GM19023 (cell line): Measurements from ENCODE around the gene NCKAP5.

Experiments
- ATAC-seq: cut with Tn5 transposase; IDR thresholded peaks from one replicate; pipeline ENCODE4 v1.9.1; 2021; ENCODE audit warnings: mild to moderate bottlenecking, moderate library complexity; ENCODE audit not compliant: unreplicated experiment

The NCKAP5 gene

DNA sequence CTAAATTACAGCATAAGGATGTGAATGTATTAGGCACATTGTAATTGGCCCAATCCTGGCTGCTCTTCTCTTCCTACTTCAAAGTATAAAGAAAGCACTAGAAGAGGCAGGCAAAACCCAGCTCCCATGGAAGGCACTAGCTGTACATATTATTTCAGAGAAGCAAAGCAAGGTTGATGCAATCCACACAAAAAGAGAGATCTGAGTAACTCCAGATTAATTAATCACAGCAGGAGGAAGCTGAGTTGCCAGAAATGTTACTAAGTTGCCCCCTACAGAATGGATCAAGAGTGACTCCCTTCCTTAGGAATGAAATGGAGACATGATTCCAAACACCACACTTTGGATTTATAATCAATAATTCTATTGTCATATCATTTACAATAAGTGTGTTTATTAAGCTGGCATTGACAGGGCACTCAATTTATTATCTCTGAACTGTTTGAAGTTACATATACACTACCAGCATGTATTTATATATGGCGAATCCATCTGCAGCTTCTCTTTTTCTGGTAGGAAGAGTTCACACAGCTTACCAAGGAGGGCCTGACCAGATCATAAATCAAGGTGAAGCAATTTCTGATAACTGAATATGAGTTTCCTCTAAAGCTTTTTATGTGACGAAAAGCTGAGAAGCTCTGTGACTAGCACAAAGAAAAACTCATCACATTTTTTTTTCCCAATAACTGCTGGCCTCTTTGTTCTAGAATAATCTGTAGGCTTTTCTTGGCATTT is 505.2 kb downstream of the NCKAP5 start:
- no peak for ATAC-seq

DNA sequence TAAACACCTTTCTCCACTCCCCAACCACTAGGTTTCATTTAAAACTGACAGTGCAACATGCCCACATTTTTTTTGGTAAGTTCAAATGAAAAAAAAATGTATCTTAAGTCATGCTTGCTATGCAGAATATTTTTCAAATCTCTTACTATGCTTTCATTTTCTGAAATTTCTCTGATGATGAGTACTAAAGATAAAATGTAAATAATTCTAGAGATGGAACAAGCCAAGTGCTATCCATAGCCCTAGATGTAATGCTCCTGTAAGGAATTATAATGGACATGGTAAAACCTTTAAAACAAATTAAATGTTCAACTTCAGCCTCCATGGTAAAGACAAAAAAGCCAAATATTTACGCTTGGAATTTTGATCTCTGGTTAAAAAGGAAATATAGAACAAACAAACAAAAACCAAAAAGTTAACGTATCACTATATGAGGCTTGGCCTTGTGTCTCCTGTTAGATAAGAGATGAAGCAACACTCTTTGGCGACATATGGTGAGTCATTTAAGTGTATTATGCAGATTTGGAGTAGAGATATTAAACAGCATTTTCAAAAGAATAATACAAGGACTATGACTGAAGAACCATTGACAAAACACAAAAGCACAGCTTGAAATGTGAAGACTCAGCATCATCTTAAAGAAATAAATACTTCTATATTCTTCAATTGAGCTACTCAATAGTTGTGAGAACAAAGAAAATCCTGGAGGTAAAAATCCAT is 506.2 kb downstream of the NCKAP5 start:
- no peak for ATAC-seq

DNA sequence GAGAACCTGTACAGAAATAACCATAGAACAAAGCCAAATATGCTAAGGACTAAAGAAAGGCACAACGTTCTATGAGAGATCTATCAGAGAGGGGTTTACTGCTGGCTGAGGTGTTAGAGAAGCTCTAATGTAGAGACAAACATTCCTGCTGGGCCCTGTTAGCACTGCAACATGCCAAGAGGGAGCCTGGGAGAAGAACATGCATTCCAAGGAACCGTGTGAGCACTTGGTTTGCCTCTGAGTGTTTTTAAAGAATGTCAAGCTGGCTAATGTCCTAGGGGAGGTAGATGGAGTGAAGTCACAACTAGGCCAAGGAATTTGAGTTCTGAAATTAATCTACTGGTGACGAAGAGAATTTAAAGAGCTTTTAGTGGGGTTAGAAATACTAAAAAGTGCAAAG is 514.0 kb downstream of the NCKAP5 start:
- ATAC-seq = no peak

DNA sequence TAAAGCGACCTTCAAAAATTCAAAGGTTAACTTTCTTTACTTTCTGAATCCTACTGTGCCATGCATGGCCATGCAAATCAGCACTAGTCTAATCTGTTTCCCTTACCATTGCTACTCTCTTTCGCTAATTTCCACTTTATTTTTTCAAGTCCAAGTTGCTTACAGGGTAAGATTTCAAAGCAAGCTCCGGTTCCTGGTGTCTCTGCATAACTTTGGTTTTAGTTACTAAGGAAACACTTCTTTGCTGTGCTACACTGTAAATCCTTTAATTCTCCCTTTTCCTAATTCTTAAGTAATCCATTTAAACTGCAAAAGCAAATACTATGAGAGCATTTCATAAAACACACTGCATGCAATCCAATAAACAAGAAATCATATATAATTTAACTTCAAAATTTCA is 514.7 kb downstream of the NCKAP5 start:
- ATAC-seq = no peak

DNA sequence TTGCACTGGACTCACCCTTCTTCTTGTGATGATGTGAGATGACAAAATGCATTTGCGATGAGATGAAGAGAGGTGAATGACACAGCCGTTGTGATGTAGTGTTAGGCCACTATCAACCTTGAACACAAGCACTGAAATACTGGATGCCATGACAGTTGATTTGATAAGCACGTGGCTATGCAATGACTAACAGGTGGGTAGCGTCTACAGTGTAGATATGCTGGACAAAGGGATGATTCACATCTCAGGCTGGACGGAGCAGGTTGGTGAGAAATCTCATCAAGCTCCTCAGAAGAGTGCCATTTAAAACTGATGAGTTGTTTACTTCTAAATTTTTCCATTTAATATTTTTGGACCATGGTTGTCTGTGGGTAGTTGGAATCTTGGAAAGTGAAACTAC is 522.5 kb downstream of the NCKAP5 start:
- no peak for ATAC-seq

DNA sequence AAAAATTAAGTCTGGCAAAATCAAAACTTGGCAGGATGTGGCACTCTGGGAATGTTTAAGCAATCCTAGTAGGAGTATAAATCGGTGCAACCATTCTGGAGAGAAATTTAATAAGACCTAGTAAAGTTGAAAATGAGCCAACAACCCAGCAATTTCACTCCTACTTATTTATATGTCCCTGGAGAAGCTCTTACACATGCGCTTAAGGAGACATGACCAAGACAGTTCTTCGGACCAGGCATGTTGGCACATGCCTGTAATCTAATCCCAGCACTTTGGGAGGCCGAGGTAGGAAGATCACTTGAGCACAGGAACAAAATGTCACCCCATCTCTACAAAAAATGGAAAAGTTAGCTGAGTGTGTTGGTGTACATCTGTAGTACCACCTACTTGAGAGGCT is 523.7 kb downstream of the NCKAP5 start:
- ATAC-seq = no peak

DNA sequence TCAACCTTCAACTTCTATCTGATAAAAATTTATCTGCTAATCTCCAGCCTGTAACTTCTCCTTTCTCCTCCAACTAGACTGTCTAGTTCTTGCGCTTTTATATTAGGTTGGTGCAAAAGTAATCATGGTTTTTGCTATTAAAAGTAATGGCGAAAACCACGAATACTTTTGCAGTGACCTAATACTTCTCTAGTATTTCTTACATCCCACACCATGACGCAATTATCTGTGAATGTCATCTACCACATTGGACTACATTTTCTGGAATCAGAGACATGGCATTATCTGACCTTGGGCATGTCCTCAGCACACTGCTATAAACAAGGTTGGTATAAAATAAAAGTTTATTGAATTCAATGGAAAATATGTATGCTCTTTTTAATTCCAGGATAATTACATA is 528.1 kb downstream of the NCKAP5 start:
- ATAC-seq = no peak

DNA sequence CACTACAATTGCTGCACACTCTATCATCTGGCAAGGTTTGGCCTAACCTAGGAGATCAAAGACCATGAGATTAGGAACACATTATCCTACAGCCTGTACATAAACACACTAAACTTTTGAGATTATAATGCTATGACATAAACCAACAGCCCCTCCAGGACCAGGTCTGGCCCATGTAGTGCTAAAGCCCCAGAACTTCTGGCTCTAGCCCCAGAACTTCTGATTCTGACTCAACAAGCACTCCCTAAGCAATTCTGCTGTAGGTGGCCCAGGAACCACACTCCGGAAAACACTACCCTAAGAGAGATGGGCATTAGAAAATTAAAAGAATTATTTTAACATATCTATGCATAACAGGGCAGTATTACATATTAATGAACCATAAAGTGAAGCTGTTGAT is 528.7 kb downstream of the NCKAP5 start:
- no peak for ATAC-seq

DNA sequence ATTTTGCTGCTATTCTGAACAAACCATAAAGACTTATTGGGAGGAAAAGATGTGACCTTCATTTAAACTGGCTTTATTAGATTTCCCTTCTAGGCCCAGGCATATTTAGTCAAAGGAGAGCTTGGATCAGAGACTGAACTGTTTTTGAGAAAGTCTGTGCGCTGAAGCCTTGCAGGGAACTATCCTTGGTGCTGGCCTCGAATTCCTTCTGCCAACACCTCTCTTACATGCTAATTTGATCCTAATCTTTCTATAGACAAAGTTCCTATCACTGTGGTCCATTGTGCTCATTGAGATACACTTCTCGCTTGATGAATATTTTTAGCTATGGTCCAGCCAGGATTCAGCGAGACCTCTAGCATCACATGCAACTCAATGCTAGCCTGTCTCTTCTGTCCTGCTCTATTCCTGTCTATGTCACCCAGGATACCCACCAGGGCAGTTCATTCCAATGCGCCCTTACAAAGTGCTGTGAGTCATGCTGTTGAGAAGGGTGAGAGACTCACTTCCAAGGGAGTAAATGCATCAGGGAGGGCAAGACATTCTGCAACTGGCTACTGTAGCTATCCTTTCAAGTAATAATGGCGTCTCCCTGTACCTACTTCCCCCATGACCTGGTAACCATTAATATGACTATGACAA is 541.6 kb downstream of the NCKAP5 start:
- ATAC-seq = no peak

DNA sequence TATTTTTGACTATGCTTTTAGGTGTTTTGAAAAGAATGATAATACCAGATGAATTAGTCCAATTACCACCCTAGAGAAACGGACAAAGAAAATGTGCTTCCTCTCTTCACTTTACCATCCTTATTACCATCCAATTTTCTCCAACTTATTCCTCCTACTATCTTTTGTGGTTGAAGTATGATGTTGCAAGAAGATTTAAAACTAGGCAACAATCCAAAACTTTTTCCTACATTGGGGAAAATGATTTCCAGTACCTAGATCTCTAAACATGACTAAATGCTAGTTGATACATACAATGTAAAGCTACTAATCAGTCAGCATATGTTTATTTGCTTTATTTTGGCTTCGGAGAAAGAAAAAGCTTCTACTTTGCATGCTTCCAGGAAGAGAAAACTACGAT is 543.3 kb downstream of the NCKAP5 start:
- ATAC-seq = no peak

DNA sequence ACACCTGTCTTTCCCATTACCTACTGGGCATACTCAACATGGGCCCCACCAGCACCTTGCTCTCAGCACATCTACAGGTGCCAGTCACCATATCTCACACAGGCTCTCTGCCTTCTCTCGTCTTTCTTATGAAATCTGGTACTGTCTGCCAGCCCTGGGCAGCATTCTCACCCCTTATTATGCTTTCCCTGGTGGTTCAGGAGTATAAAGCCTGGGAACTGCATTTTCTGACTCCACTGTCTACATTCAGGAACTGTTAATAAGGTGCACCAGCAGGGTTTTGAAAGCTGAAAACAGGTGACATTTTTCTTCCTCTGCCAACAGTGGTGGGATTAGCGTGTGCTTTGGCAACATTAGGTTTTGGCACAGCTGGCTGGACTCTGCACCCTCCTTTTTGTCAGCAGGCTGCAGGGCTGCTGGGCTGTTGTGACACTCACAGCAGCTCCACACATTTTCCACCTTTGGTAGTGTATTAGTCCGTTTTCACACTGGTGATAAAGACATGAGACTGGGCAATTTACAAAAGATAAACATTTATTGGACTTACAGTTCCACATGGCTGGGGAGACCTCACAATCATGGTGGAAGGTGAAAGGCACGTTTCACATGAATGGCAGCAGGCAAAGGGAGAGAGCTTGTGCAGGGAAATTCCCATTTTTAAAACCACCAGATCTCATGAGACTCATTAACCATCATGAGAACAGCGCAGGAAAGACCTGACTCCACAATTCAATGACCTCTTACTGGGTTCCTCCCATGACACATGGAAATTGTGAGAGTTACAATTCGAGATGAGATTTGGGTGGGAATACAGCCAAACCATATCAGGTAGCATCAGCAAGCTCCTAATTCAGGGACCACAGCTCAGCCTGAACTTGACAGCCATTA is 555.2 kb downstream of the NCKAP5 start:
- ATAC-seq = no peak

DNA sequence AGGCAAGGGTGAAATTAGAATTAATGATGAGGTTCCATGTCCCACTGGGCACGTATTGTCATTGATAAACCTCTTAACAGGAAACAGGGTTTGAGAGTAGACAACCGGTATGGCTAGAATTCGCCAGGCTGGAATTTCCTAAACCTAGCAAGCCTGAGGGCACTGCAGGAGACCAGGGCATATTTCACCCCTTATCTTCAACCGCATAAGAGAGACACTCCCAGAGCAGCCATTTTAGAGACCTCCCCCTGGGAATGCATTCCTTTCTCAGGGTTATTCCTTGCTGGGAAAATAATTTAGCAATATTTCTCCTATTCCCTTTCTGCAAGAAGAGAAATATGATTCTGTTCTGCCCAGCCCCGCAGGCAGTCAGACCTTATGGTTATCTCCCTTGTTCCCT is 563.6 kb downstream of the NCKAP5 start:
- ATAC-seq = no peak

DNA sequence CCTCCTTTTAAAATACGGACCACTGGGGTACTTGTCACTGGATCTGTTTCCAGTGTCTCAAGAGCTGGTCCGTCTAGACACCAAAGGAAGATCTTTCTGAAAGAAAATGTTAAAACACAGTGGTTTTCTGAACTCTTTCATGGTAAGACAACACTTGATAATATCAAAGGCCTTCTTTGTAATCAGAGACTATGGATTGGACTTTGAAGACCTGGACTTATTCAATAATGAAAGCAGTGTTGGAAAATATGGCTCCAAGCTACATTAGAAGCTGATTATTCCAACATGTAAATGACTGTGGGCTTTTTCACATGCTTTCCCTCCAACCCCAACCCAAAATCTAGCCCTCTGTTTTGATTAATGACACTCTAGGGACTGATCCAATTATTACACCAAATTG is 568.8 kb downstream of the NCKAP5 start:
- no peak for ATAC-seq

DNA sequence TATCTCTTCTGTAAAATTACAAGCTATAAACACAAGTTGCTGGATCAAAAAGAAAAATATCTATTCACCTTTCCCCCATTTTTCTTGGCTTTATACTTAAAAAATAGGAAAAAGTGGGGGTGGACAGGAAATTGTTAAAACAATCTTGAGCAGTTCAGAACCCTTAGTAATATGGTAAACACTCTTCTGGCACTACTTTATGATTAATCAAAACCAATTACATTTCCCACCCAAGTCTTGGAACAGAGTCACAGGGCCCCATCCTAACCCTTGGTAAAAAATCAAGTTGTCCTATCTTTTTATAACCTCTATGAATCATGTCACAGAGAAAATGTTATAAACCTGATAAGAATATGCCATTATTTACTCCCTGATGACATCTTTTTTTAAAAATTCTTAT is 570.0 kb downstream of the NCKAP5 start:
- no peak for ATAC-seq

DNA sequence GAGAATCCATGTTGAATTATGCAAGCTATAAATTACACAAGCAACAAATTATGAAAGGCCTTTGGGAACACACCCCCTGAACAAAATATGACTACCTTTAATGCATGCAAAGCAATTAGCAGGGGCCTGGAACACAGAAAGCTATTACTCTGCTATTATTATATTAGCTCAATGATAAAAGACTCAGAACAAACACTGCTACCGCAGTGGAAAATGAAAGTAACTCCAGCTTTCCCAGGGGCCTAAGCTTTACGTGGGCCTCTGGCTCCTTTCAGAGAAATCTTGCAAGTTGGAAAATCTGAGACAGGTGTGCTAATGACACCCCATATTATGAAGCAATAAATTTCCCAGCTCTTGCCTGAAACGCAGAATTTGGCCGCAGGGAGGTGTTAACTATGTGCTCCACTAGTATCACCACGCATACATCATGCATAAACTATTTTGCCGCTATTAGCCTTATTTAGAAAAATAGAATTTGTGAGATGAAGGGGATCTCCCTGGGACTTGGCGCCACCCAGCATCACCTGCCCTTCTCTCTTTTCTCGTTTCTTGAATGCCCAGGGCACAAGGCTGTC is 576.7 kb downstream of the NCKAP5 start:
- ATAC-seq = no peak

DNA sequence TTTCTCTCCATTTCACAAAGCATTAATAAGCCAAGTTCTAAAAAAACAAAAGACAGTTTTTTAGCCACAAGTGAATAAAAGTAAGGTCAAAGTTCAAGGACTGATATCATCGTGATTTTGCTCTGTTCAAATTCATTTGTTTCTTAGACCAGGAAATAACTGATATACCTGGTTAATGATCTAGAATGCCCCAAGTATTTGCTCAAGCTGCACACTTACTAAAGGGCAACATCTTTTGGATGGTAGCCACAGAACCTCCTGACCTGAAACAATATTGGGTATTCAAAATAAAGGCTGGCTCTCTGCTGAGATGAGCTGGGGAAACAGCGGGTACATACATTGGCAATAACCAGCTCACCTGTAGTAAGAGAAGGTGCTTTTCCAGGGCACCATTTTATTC is 583.5 kb downstream of the NCKAP5 start:
- ATAC-seq = no peak

DNA sequence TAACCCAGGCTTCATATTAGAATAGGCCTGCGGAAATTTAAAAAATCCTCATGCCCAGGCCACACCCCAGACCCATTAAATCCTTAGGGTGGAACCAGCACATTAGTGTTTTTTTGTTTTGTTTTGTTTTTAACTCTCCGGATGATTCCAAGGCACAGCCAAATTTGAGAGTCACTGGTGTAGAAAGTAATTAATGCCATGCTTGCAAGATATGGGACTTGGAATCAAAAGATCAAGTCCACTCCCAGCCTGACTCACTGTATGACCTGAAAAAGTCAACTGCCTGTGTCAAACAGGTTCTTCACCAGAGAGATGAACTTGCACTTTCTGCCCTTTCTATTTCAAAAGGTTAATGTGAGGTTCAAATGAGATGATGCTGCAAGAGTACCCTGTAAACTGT is 588.0 kb downstream of the NCKAP5 start:
- no peak for ATAC-seq

DNA sequence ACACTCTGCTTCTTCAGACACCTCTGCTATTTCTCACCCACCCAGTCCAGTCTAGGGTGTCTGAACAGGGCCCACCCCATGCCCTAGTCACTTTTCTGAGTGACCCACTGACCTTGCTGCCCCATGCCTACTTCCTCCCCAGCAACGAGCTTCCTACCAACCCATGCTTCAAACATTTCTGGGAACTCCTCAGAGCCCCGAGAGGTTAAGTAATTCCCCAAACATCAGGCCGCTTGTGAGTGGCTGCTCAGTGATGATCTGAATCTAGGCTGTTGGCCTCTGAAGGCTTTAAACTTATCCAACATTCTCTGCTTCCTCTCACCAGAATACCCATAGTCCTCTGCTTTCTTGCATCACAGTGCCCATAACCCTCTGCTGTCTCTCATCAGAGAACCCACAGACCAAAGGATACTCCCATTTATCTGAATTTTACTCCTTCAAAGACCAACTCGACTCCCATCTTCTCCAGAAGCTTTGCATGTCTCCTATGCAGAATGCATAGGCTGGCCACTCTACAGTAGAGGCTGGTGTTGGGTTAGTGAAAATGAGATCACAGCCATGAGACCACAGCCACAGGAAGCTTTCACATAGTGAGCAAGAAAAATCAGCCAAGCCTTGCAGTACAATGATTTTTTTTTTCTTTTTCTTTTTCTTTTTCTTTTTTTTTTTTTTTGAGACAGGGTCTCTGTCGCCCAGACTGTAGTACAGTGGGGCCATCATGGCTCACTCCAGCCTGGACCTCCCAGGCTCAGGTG is 588.7 kb downstream of the NCKAP5 start:
- ATAC-seq = peak; percentile 47

DNA sequence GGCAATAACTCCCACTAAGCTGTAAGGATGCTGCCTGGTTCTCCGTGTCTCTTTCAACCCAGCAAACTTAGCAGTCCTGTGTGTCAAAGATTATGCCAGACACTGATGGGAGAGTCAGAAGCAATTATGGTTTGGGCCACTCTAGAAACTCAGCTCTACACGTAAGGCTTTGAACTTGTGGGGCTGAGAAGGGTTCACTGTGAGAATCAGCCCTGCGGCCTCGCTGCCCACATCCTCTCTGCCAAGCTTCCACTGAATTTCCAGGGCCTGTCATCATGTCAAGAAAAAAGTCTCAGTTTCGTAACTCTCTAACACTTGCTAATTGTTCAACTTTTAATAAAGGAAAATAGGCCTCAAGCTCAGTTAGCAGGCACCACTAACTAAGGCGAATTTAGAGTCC is 589.4 kb downstream of the NCKAP5 start:
- ATAC-seq = no peak
